ENCODE measurements around the gene HRAS.

Gene HRAS

DNA sequence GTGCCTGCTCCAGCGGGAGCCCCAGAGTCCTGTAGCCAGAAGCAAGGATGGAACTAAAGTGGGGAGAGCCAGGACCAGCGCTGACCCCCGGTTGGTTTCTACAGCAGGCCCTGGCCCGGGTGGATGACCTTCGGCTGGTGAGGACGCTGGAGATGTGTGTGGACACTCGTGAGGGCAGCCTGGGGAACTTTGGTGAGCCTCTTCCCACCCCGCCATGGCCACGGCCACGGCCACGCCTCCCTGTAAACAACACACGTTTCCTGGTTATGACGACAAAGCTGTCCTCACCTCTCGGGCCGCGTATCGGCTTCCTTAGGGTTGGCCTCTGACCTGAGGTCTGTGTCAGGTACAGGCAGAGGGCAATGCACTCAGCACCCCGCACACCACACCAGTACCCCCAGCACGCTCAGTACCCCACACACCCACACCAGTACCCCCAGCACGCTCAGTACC, 6.1 kb upstream of the HRAS start:
- no peak overlapping the region for H3K4me3 ChIP-seq (ENCODE audit: low read length)
- TF ChIP-seq, protein P1, sequence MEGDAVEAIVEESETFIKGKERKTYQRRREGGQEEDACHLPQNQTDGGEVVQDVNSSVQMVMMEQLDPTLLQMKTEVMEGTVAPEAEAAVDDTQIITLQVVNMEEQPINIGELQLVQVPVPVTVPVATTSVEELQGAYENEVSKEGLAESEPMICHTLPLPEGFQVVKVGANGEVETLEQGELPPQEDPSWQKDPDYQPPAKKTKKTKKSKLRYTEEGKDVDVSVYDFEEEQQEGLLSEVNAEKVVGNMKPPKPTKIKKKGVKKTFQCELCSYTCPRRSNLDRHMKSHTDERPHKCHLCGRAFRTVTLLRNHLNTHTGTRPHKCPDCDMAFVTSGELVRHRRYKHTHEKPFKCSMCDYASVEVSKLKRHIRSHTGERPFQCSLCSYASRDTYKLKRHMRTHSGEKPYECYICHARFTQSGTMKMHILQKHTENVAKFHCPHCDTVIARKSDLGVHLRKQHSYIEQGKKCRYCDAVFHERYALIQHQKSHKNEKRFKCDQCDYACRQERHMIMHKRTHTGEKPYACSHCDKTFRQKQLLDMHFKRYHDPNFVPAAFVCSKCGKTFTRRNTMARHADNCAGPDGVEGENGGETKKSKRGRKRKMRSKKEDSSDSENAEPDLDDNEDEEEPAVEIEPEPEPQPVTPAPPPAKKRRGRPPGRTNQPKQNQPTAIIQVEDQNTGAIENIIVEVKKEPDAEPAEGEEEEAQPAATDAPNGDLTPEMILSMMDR (IDR thresholded peaks at IDR 0.05; ENCODE audit: insufficient read depth, low read depth, low read length, missing control alignments) = no peak
- DNase-seq (ENCODE audit: low read depth) = no peak

DNA sequence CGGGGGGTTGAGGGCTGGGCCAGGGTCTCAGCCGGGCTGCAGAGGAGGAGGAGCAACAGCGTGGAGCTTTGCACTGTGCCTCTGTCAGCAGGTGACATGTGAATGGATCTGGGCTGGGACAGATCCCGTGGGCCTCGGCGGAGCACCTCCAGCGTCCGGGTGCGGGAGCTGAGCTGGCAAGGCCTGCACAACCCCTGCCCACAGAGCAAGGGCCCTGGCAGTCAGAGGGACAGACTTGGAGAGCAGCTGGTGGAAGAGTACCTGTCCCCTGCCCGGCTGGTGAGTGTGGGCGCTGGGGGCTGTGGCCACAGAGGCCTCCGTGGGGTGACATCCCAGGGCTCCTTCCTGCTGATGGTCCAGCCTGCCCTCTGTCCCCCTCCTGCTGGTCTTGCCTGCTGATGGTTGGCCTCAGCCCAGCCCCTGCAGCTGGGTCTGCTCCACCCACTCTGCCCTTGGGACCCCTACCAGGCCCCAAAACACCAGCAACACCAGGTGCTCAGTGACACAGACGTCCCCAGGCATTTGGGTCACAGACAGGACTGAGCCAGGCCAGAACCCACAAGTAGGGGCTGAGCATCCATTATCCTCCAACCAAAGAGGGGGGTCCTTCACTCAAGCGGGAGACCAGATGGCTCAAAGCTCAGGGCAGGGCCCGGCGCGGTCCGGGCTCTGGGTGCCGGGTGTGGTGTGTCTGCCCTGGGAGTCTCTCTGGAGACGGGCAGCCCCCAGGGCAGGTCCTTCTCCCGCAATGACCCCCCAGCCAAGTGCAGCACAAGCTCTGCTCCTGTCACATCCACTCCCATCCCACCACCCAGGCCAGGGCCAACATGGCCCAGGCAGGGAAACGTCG, 5.4 kb upstream of the HRAS start:
- no peak for DNase-seq (ENCODE audit: low read depth)
- TF ChIP-seq, protein P1 (IDR thresholded peaks at IDR 0.05; ENCODE audit: insufficient read depth, low read depth, low read length, missing control alignments) = no peak
- H3K4me3 ChIP-seq (ENCODE audit: low read length) = no peak overlapping the region

DNA sequence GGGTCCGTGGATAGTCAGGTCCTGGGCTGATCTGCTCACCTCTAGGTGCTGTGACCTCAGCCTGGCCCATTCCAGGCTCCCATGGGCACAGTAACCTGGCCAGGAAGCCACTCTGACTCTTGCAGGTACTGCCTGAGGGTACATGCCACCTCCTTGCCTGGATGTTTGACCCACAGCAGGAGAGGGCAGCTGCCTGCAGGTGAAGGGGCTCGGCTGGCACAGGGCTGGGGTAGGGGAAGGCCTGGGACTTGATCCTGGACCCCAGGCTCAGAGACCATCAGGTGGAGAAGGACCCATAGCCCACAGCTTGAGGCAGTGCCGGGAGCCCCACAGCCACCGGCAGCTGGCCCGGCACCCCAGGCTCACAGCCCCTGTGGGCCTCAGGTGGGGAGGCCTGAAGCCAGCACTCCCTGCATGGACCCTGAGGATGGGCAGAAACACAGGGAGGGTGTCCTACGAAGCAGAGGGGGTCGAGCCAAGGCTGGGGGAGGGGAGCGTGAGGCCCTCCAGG, 4.7 kb upstream of the HRAS start:
- no peak for DNase-seq (ENCODE audit: low read depth)
- H3K4me3 ChIP-seq (ENCODE audit: low read length) = no peak overlapping the region
- TF ChIP-seq, protein P1 (IDR thresholded peaks at IDR 0.05; ENCODE audit: insufficient read depth, low read depth, low read length, missing control alignments) = no peak

DNA sequence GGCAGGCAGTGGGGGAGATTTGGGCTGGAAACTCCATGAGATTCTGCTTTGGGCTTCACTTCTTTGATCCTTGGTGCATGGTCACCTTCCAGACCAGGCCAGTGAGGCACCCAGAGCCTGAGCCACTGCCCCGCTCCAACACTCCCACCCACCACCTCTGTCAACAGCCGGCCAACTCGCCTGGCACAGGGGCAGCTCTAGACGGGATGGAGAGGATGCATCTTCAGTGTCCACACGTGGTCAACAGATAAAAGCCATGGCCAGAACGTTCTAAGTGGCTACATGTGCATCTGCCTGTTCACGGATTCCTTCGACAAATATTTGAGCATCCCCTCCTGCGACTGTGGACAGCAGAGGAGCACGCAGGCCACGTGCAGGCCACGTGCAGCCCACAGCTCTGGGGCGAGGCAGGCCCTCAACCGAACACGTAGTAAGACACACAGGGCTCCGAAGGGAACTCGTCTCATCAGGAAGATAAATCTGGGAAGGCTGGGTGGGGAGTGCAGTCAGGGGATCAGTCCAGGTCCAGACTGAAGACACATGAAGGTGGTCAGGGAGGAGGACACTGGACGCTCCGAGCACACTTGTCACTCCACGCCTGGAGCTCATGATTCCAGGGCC, 3.2 kb upstream of the HRAS start:
- TF ChIP-seq, protein P1 (IDR thresholded peaks at IDR 0.05; ENCODE audit: insufficient read depth, low read depth, low read length, missing control alignments) = no peak
- DNase-seq (ENCODE audit: low read depth) = no peak
- no peak overlapping the region for H3K4me3 ChIP-seq (ENCODE audit: low read length)

DNA sequence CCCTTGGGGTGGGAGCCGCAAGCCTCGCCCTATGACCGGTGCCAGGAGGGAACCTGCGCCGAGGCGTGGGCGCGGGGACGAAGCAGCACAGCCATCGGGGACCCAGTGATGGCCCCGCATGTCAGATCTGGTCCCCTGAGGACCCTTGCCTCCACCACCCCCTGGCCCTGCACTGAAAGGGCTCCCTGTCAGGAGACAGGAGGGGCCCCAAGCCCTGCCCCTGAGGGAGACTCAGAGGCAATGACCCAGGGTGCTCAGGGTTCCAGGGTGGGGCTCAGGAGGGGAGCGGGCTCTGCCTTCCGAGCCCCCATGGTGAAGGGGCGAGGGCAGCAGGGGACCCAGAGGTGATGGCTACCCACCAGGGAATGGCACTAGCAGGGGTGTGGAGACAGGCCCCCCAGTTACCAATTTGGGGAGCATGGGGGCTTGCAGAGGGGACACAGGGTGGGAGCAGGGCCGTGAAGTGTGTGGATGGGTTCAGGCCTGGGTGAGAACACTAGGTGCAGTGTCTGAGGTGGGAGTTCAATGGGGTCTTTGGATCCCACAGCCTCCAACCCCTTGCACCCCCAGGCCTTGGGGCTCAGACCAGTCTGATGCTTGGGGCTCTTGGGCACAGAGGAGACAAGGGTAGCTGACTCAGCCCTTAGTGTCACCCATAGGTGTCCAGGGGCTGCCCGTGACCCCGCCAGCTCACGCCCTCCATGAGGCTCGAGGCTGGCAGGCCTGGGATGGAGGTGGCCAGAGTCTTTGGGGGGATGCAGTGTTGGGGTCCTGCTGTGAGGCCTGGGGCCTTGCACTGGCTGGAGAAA, 2.5 kb upstream of the HRAS start:
- DNase-seq (ENCODE audit: low read depth) = no peak
- peak overlapping the region; percentile 16 for H3K4me3 ChIP-seq (ENCODE audit: low read length)
- TF ChIP-seq, protein P1 (IDR thresholded peaks at IDR 0.05; ENCODE audit: insufficient read depth, low read depth, low read length, missing control alignments) = no peak

DNA sequence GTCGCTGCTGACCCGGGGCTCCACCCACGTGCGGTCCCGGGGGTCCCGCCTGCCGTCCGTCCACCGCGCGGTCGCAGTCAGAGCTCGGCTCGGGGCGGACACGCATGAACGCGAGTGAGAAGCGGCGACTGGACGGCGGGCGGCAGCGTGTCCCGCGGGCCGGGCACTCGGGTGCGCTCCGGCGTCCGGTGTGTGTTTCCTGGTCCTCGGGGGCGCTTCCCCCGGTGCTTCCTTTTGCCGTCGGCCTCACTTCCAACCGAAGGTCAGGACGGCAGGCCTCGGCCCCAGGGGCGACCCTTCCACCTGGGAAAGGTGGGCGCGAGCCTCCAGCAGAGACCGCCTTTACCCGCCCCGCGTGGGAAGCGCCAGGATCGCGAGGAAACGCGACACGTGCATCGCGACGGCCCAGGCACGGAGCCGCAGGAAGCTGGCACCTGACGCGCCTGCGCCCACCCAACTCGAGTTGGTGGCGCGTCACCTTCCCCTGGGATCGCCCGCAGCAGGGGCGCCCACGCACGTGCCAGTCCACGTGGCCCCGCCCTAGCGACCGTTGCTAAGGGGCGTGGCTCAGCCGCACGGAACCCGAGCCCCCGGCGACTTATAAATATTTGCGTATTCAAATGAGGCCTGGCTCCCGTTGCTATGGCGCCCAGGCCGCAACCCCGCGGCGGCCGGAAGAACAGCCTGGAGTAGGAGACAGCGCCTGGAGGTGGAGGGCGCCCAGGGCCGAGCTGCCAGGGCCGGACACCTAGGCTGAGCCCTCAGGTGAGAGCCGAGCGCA, 1.7 kb upstream of the HRAS start, which contains the start of gene LRRC56:
TSS of gene LRRC56 (plus strand) at position 687 of the 781 bp plus-strand sequence. CDS start 3,158 bp downstream, outside the sequence.
- DNase-seq (ENCODE audit: low read depth) = peak; percentile 81
- H3K4me3 ChIP-seq (ENCODE audit: low read length) = peak within 1 kb of the TSS; percentile 34
- TF ChIP-seq, protein P1 (IDR thresholded peaks at IDR 0.05; ENCODE audit: insufficient read depth, low read depth, low read length, missing control alignments) = no peak
